Trophoblast cell (in vitro differentiated cells and primary cell): Measurements from ENCODE around the gene SF3A2.

ENCODE experiments used
- DNase-seq, 2 donors: peaks; one replicate each; pipeline ENCODE4 v3.0.0-alpha.2; 2016
- H2AFZ ChIP-seq: 2 replicates; pipeline ENCODE4 v1.6.1; 2013; ENCODE audit warnings: low read length, moderate library complexity, mild to moderate bottlenecking; ENCODE audit not compliant: insufficient read depth, poor library complexity
- H2AK5ac ChIP-seq: 2 replicates; pipeline ENCODE4 v1.6.1; 2013; ENCODE audit warnings: mild to moderate bottlenecking, low read length
- H2BK120ac ChIP-seq: 2 replicates; pipeline ENCODE4 v1.6.1; 2013; ENCODE audit warnings: low read length, mild to moderate bottlenecking, moderate library complexity; ENCODE audit not compliant: insufficient read depth, poor library complexity
- H2BK12ac ChIP-seq: 2 replicates; pipeline ENCODE4 v1.6.1; 2013; ENCODE audit warnings: mild to moderate bottlenecking, low read length, moderate library complexity
- H2BK5ac ChIP-seq: 2 replicates; pipeline ENCODE4 v1.6.1; 2013; ENCODE audit warnings: low read length, low read depth, moderate library complexity, mild to moderate bottlenecking; ENCODE audit not compliant: poor library complexity
- H3K14ac ChIP-seq: 2 replicates; pipeline ENCODE4 v1.6.1; 2013; ENCODE audit warnings: mild to moderate bottlenecking, low read length
- H3K18ac ChIP-seq: 2 replicates; pipeline ENCODE4 v1.6.1; 2013; ENCODE audit warnings: mild to moderate bottlenecking, low read length
- H3K23ac ChIP-seq: 2 replicates; pipeline ENCODE4 v1.6.1; 2013; ENCODE audit warnings: low read length
- H3K27ac ChIP-seq: 2 replicates; pipeline ENCODE4 v1.5.1; 2013; ENCODE audit warnings: low read depth, mild to moderate bottlenecking, inconsistent platforms, low read length, moderate library complexity
- H3K27me3 ChIP-seq: 2 replicates; pipeline ENCODE4 v1.6.1; 2013; ENCODE audit warnings: inconsistent platforms, mild to moderate bottlenecking, low read length, moderate library complexity; ENCODE audit not compliant: insufficient read depth
- H3K36me3 ChIP-seq, 2 experiments: 1 replicate in 1 of 2; 2 replicates in 1 of 2; pipeline ENCODE4 v1.6.1; 2013; ENCODE audit warnings: low read length in 2 of 2, mild to moderate bottlenecking in 2 of 2, moderate library complexity in 1 of 2; ENCODE audit not compliant: insufficient read depth in 2 of 2, control insufficient read depth in 1 of 2
- H3K4ac ChIP-seq: 2 replicates; pipeline ENCODE4 v1.6.1; 2013; ENCODE audit warnings: low read depth, mild to moderate bottlenecking, low read length, moderate library complexity
- H3K4me1 ChIP-seq, 2 experiments: 1 replicate in 1 of 2; 2 replicates in 1 of 2; pipeline ENCODE4 v1.6.1; 2013; ENCODE audit warnings: low read length in 2 of 2, mild to moderate bottlenecking in 2 of 2, moderate library complexity in 1 of 2; ENCODE audit not compliant: insufficient read depth in 2 of 2, control insufficient read depth in 1 of 2
- H3K4me2 ChIP-seq: 2 replicates; pipeline ENCODE4 v1.6.1; 2013; ENCODE audit warnings: inconsistent platforms, mild to moderate bottlenecking, low read length, moderate library complexity
- H3K4me3 ChIP-seq: 2 replicates; pipeline ENCODE4 v1.5.1; 2013; ENCODE audit warnings: mild to moderate bottlenecking, low read depth, low read length, inconsistent platforms
- H3K79me1 ChIP-seq: one replicate; pipeline ENCODE4 v1.6.1; 2013; ENCODE audit warnings: low read length
- H3K79me2 ChIP-seq: 2 replicates; pipeline ENCODE4 v1.6.1; 2013; ENCODE audit warnings: low read length, mild to moderate bottlenecking; ENCODE audit not compliant: control insufficient read depth, insufficient read depth, poor library complexity
- H3K9ac ChIP-seq: 2 replicates; pipeline ENCODE4 v1.6.1; 2013; ENCODE audit warnings: mild to moderate bottlenecking, low read length
- H3K9me3 ChIP-seq: 2 replicates; pipeline ENCODE4 v1.6.1; 2013; ENCODE audit warnings: low read depth, mild to moderate bottlenecking, control low read depth, inconsistent platforms, low read length; ENCODE audit not compliant: insufficient read depth
- H4K12ac ChIP-seq: 2 replicates; pipeline ENCODE4 v1.6.1; 2013; ENCODE audit warnings: low read depth, mild to moderate bottlenecking, low read length, moderate library complexity
- H4K8ac ChIP-seq: 2 replicates; pipeline ENCODE4 v1.6.1; 2013; ENCODE audit warnings: low read depth, mild to moderate bottlenecking, low read length, moderate library complexity
- H4K91ac ChIP-seq: one replicate; pipeline ENCODE4 v1.6.1; 2013; ENCODE audit warnings: low read depth, mild to moderate bottlenecking, low read length, moderate library complexity
- WGBS: extraction: QIAGEN DNeasy Blood & Tissue Kit; methylation state at CpG from one replicate; pipeline ENCODE4 v1.1.7; 2013; ENCODE audit warnings: missing lambda C conversion rate; ENCODE audit not compliant: insufficient read length, insufficient coverage; ENCODE audit errors: extremely low coverage; 5-methylcytosine and 5-hydroxymethylcytosine counted together

SF3A2 gene

DNA sequence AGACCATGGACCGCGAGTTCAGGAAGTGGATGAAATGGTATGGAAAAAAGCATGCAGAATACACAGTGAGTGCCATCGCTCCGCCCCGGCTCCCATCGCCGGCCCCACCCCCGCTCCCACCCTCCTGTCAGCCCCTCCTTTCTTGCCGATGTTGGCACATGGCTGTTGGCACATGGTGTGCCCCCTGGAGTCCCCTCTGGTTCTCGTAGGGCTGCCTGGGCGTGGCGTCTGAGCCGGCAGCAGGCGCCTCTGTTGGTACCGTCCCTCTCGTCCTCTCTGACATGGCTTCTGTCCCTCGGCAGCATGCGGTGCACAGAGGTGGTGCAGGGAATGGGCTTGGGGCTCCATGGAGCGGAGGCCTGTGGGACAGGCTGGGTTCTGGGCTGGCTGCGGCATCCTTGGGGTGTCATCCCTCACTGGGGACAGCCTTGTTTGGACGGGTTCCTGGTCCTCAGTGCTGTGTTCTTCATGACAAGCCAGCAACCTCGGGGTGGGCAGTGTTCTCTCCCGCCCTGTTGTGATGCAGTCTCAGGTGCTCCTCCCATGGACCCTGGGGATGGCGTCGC lies 42.0 kb upstream of the SF3A2 start:
- no peak overlapping the region for H2BK5ac ChIP-seq
- no CpG with 5 or more reads among the region's 25 CpGs for WGBS
- H3K79me2 ChIP-seq: no peaks in the 10 kb centered on the region
- no peak overlapping the region for H3K14ac ChIP-seq
- no peak overlapping the region for H3K18ac ChIP-seq
- no peak overlapping the region for H3K4ac ChIP-seq
- no peak overlapping the region for H2AK5ac ChIP-seq
- H2BK12ac ChIP-seq: no peak overlapping the region
- H4K12ac ChIP-seq: no peak overlapping the region
- H3K36me3 ChIP-seq: peaks cover 62 to 65% of the 10 kb centered on the region in 2 experiments
- no peak overlapping the region for H4K8ac ChIP-seq
- H3K9me3 ChIP-seq: peaks cover 5% of the 10 kb centered on the region
- H3K4me2 ChIP-seq: no peak overlapping the region
- H3K4me1 ChIP-seq: no peaks in the 10 kb centered on the region
- no peak overlapping the region for H3K27ac ChIP-seq
- H3K4me3 ChIP-seq: no peak overlapping the region
- no peaks in the 10 kb centered on the region for H3K27me3 ChIP-seq
- H2BK120ac ChIP-seq: no peak overlapping the region
- H3K9ac ChIP-seq: no peak overlapping the region
- DNase-seq: no peak
- no peak overlapping the region for H3K23ac ChIP-seq
- no peak overlapping the region for H4K91ac ChIP-seq
- H2AFZ ChIP-seq: no peak overlapping the region
- H3K79me1 ChIP-seq: no peaks in the 10 kb centered on the region

DNA sequence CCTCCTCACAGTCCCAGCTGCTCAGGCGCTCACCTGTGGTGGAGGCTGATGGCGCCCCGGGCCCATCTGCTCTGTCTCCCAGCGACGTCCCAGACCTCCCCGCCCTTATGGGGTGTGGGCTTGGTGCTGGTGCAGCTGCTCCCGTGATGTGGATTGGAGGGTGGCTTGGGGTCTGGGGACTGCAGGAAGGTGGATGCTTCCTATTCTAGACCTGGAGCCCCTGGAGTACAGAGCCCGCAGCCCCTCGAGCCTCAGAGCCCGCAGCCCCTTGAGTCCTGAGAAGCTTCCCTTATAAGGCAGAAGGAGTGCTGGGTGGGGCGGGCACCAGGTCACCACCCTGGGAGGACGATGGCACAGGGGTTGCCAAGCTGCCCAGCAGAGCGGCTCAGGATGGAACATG lies 41.3 kb upstream of the SF3A2 start:
- Histone ChIP-seq H4K12ac (no peak overlapping the region), H3K23ac (no peak overlapping the region), H3K4me3 (no peak overlapping the region), H2AFZ (no peak overlapping the region), H3K27me3 (no peaks in the 10 kb centered on the region), H3K9me3 (peaks cover 8% of the 10 kb centered on the region), H3K18ac (no peak overlapping the region), H4K8ac (no peak overlapping the region), H2BK5ac (no peak overlapping the region), H3K4me2 (no peak overlapping the region), H3K9ac (no peak overlapping the region), H3K79me2 (no peaks in the 10 kb centered on the region), H2AK5ac (no peak overlapping the region), H2BK120ac (no peak overlapping the region), H2BK12ac (no peak overlapping the region), H3K14ac (no peak overlapping the region), H3K79me1 (no peaks in the 10 kb centered on the region), H3K27ac (no peak overlapping the region), H3K36me3 (peaks cover 63 to 65% of the 10 kb centered on the region in 2 experiments), H3K4ac (no peak overlapping the region), H3K4me1 (no peaks in the 10 kb centered on the region), H4K91ac (no peak overlapping the region)
- no CpG with 5 or more reads among the region's 13 CpGs for WGBS
- no peak for DNase-seq

DNA sequence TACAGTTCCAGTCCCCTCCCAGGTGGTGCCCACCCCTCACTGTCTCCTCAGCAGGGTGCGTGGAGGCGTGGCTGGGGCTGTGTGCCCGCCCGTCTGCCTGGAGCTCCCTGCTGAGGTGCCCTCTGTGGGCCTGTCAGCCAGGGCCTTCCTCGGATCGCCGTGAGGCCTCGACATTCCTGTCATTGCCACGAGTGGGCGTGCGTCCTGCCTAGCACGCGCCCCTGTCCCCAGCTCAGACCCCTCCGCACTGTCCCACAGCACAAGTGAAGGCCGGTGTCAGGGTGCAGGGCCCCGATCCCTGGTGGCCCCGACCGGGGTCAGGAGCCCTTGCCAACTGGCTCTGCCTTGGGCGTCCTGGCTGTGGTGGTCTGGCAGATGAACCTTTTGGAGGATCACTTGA lies 40.7 kb upstream of the SF3A2 start:
- H3K4me2 ChIP-seq: no peak overlapping the region
- no peak overlapping the region for H2BK5ac ChIP-seq
- H2AFZ ChIP-seq: no peak overlapping the region
- H2AK5ac ChIP-seq: no peak overlapping the region
- no peak overlapping the region for H3K14ac ChIP-seq
- peaks cover 13% of the 10 kb centered on the region for H3K9me3 ChIP-seq
- no peak overlapping the region for H3K9ac ChIP-seq
- H3K79me2 ChIP-seq: no peaks in the 10 kb centered on the region
- no peak overlapping the region for H4K8ac ChIP-seq
- H4K12ac ChIP-seq: no peak overlapping the region
- WGBS: no CpG with 5 or more reads among the region's 19 CpGs
- H3K27ac ChIP-seq: no peak overlapping the region
- H3K27me3 ChIP-seq: no peaks in the 10 kb centered on the region
- H3K36me3 ChIP-seq: peaks cover 60 to 63% of the 10 kb centered on the region in 2 experiments
- H3K23ac ChIP-seq: no peak overlapping the region
- no peaks in the 10 kb centered on the region for H3K79me1 ChIP-seq
- DNase-seq: no peak
- H4K91ac ChIP-seq: no peak overlapping the region
- H3K4me1 ChIP-seq: no peaks in the 10 kb centered on the region
- H3K4me3 ChIP-seq: no peak overlapping the region
- no peak overlapping the region for H2BK12ac ChIP-seq
- H3K18ac ChIP-seq: no peak overlapping the region
- no peak overlapping the region for H3K4ac ChIP-seq
- no peak overlapping the region for H2BK120ac ChIP-seq

DNA sequence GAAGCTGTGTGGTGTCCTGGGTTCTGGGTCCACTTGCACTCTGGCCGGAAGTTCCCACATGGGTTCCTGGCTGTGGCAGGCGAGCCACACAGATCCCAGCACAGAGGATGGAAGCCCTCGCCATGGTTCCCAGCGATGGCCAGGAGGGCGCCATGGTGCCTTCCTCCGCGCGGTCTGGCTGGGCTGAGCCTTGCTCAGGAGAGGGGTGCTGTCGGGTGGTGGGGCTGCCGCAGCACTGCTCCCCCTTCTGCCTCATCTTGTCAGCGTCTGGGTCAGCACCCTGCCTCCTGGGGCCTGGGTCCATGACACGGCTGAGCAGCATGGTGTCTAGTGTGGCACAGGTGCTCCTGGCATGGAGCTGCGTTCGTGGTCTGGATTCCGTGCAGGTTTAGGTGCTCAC lies 39.4 kb upstream of the SF3A2 start:
- Histone ChIP-seq H2BK5ac (no peak overlapping the region), H3K18ac (no peak overlapping the region), H2BK12ac (no peak overlapping the region), H3K4me2 (no peak overlapping the region), H3K23ac (no peak overlapping the region), H3K27ac (no peak overlapping the region), H3K27me3 (no peaks in the 10 kb centered on the region), H2AK5ac (no peak overlapping the region), H4K12ac (no peak overlapping the region), H3K4me1 (no peaks in the 10 kb centered on the region), H3K4me3 (no peak overlapping the region), H4K91ac (no peak overlapping the region), H2AFZ (no peak overlapping the region), H3K14ac (no peak overlapping the region), H3K9me3 (peaks cover 13% of the 10 kb centered on the region), H4K8ac (no peak overlapping the region), H3K36me3 (peaks cover 54 to 59% of the 10 kb centered on the region in 2 experiments), H2BK120ac (no peak overlapping the region), H3K79me1 (no peaks in the 10 kb centered on the region), H3K4ac (no peak overlapping the region), H3K9ac (no peak overlapping the region), H3K79me2 (no peaks in the 10 kb centered on the region)
- WGBS: no CpG with 5 or more reads among the region's 15 CpGs
- DNase-seq: no peak
